GM19240 (cell line): Measurements from ENCODE around the gene CTRB2.
"Not testable (repeated sequence)": the region's sequence is repeated elsewhere in the genome, so short reads cannot be mapped to it uniquely, and the experiment has no call there.

ENCODE experiments used
- DNase-seq: peaks from one replicate; pipeline ENCODE4 v3.0.0; 2011; ENCODE audit warnings: low spot score; ENCODE audit not compliant: insufficient read length

CTRB2 gene

GRCh38 chr16:75227361-75228142 is 20.6 kb upstream of the CTRB2 start:
- DNase-seq = no peak

DNA sequence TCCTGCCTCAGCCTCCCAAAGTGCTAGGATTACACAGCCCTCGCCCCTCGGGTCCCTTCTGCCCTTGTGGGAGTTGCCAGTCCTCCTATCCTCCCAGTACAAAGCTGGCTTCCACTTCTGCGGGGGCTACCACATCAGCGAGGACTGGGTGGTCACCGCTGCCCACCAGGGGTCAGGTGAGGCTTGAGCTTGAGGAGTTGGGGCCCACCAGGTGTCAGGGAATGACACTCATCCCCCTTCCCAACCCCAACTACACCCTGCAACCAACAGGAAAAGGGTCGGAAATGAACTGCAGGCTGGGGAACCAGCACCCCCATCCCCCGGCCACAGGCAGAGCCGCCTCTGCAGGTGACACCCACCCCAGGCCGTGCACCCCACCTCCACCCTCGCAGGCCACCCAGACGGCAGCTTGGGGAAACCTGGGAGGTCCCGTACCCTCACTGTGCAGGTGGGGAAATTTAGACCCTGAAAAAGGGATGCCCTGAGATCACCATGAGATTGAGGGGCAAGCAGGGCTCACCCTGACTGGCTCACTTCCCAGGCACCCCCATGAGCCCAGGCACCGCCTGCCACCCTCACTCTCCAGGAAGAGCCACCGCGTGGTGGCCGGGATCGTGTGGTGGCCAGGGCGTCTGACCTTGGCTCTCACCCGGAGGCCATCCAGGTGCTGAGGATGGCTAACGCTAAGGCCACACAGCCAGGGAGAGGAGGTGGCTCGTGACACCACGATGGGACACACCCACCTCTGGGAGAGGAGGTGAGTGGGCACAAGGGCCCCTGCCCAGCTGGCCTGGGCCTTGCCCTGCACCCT is 19.8 kb upstream of the CTRB2 start:
- DNase-seq = no peak

- DNase-seq = no peak
Observed at GRCh38 chr16:75225678-75226515, 18.9 kb upstream of the CTRB2 start.

GRCh38 chr16:75225092-75225491 is 18.1 kb upstream of the CTRB2 start:
- DNase-seq = no peak

DNA sequence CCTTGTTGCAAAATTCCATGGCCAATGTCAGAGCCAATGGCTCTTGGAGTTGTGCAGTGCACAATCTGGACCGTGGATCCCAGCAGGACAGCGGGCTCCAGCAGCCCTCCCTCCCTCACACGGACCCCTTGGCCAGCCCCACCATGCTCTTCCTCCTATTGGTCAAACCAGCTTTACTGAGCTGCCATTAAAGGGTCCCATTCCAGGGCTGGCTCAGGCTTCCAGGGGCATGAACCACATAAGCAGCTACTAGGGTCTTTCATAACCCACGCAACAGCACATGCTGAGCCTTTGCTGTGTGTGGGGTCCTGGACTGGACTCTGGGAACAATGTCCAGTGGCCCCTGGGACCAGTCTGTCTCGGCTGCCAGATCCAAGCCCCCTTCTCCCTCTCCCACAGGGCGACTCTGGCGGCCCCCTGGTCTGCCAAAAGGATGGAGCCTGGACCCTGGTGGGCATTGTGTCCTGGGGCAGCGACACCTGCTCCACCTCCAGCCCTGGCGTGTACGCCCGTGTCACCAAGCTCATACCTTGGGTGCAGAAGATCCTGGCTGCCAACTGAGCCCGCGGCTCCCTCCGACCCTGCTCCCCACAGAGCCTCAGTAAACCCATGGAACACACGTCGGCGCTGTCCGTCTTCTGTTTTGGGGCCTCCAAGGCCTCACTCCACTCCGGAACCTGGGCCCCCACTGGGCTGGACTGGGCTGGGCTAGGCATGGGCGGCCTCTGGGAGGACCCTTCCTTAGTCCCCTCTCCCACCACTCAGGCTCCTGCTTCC is 17.5 kb upstream of the CTRB2 start:
- DNase-seq = no peak

DNA sequence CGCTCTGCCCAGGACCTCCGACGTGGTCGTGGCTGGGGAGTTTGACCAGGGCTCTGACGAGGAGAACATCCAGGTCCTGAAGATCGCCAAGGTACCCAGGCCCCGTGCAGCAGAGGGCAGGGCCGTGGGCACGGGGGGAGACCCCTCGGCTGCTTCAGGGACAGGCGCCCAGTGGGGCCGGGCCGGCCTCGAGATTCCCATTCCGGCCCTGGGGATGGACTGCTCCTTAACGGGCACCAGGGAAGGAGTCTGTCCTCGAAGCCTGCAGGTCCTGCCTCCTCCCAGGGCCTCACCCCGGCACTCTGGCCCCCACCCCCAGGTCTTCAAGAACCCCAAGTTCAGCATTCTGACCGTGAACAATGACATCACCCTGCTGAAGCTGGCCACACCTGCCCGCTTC is 16.2 kb upstream of the CTRB2 start:
- not testable (repeated sequence) for DNase-seq

DNA sequence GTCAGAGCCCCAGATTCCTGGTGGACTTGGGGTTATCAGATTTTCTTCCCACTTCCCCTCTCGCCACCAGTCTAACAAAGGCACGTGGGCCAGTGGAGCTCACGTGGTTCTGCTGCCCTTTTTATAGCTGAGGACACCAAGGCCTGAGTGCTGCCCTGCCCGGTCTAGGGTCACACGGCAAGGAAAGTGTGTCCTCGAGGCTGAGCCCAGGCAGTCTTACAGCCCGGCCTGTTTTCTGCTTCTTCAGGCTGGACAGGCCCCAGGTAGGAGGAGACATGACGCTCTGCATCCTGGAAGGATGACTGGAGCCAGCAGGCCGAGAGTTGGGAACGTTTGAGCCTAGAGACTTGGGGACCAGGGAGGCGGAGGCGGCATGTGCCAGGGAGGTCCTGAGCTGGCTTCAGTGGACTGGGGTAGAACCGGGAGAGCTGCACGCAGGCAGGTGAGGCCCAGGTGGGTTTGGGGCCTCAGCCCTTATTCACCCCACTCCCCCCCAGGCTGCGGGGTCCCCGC is 15.4 kb upstream of the CTRB2 start:
- no peak for DNase-seq

GRCh38 chr16:75219838-75220237 is 12.9 kb upstream of the CTRB2 start:
- no peak for DNase-seq

DNA sequence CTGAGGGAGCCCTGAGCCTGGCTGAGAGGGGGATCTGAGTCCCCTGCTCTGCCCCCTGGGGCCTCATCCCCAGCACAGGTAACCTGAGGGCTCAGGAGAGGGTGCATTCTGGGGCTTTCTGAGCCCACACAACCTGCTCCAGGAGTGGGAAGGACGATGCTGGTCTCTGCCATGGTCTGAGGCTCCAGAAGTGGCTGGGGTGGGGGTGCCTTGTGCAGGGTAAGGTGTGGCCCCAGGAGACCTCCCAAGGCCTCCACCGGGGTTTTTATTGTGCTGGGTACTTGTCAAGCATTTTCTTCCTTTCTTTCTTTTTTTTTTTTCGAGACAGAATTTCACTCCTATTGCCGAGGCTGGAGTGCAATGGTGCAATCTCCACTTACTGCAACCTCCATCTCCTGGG is 12.1 kb upstream of the CTRB2 start:
- DNase-seq = no peak

- DNase-seq = peak; percentile 58
Observed at GRCh38 chr16:75218256-75219076, 11.5 kb upstream of the CTRB2 start, which contains the start of gene CTRB1. Gene CTRB1, plus strand, starts transcription at chr16:75218988. Its CDS starts 20 bp downstream, at chr16:75219008.

DNA sequence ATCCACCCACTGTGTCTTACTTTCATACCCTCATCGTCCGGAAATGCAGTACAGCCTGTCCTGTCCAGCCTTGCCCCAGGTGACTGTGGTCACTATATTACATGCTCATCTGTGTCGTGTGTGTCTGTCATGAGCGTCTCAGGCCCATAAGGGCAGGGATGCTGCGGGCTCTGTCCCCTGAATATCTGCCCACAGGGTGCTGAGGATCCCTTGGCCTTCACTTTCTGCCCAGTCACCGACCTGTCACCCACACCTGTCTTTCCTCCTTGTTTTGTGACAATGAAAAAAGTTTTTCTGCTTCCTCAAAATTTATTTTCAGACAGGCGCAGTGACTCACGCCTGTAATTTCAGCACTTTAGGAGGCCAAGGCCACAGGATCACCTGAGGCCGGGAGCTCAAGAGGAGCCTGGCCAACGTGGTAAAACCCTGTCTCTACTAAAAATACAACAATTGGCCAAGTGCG is 10.5 kb upstream of the CTRB2 start:
- no peak for DNase-seq

DNA sequence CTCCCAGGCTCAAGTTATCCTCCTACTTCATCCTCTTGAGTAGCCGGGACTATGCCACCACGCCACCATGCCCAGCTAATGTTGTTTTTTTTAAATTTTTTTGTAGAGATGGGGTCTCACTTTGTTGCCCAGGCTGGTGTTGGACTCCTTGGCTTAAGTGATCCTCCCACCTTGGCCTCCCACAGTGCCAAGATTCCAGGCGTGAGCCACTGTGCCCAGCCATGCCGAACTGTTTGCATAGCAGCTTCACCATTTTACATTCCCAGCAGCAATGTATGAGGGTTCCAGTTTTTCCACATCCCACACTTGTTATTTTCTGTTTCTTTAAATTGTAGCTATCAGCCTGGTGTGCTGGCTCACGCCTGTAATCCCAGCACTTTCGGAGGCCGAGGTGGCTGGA is 9.6 kb upstream of the CTRB2 start:
- no peak for DNase-seq

GRCh38 chr16:75216127-75216526 is 9.2 kb upstream of the CTRB2 start:
- DNase-seq = no peak

DNA sequence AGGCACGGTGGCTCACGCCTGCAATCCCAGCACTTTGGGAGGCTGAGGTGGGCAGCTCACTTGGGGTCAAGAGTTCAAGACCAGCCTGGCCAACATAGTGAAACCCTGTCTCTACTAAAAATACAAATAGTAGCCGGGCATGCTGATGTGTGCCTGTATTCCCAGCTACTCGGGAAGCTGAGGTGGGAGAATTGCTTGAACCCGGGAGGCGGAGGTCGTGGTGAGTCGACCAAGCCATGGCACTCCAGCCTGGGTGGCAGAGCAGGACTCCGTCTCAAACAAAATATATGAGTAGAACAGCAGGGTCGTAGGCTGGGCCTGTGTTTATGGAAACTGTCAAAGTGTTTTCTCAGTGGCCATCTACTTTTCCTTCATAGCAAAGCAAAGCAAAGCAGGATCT is 4.3 kb upstream of the CTRB2 start:
- DNase-seq = not testable (repeated sequence)

DNA sequence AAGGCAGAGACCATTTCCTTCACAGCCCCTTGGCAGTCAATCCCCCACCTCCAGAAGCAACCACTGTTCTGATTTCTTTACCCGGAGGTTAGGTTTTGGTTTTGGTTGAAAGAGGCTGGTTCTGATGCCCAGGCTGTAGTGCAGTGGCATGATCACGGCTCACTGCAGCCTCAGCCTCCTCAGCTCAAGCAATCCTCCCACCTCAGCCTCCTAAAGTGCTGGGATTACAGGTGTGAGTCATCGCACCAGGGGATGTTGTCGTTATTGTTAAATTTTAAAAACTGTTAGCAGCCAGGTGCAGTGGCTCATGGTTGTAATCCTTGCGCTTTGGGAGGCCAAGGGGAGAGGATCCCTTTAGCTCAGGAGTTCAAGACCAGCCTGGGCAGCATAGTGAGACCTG is 3.0 kb upstream of the CTRB2 start:
- DNase-seq = no peak

DNA sequence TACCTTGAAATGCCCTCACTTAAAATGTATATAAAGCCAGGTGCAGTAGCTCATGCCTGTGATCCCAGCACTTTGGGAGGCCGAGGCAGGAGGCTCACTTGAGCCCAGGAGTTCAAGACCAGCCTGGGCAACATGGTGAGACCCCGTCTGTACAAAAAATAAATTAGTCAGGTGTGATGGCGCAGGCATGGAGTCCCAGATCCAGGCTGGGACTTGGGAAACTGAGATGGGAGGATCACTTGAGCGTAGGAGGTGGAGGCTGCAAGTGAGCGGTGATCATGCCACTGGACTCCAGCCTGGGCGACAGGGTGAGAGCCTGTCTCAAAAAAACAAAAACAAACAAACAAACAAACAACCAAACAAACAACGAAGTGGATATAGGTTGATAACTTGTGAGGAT is 2.6 kb upstream of the CTRB2 start:
- DNase-seq = not testable (repeated sequence)

GRCh38 chr16:75208861-75209505 is 2.0 kb upstream of the CTRB2 start:
- DNase-seq = no peak

DNA sequence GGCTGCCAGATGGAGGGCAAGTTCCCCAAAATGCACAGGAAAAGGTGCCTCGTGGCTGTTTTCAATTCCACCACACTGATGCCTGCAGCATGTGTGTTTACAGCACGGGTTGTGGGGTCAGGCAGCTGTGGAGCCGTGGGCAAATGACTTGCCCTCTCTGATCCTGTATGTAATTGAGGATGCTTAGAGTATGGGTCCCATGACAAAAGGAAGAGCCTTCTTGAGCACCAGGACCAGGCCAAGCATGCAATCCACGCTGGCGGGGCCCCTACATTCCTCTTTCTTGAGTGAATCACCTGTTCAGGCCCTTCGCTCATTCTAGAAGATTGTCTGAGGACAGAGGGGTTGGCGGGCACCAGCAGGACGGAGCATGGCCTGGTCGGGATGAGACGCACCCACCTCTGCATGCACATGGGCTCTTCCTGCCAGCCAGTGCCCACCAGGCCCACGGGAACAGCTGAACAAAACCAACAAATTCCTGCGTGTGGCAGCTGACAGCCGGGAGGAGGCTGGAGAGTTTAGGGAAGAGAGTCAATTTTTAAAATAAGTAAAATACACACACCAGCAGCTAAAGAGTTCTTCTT is 1.4 kb upstream of the CTRB2 start:
- no peak for DNase-seq

DNA sequence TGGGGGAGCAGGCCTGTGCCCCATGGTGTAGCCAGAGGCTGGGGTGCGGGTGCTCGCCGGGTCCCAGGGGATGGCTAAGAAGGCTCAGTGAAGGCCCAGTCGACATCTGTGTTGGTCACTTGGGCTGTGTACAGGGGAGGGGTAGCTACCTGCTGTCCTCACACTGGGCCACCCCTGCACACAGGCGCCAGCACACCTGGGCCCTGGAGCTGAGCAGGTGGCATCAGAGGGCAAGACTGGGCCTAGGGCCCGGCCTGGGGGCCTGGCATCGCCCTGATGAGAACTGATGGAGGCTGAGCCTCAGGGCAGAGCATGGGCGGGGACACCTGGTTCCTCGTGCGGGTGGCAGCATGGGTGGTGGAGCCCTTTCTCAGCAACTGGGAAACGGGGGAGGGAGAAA is 870 bp upstream of the CTRB2 start:
- DNase-seq = no peak
